HG02870 (cell line): ENCODE data around the gene HEATR5B.
"Not testable (repeated sequence)": the region's sequence is repeated elsewhere in the genome, so short reads cannot be mapped to it uniquely, and the experiment has no call there.

Experiments
- ATAC-seq: cut with Tn5 transposase; IDR thresholded peaks from one replicate; pipeline ENCODE4 v1.9.1; 2021; ENCODE audit warnings: mild to moderate bottlenecking, moderate library complexity; ENCODE audit not compliant: unreplicated experiment

The HEATR5B gene

DNA sequence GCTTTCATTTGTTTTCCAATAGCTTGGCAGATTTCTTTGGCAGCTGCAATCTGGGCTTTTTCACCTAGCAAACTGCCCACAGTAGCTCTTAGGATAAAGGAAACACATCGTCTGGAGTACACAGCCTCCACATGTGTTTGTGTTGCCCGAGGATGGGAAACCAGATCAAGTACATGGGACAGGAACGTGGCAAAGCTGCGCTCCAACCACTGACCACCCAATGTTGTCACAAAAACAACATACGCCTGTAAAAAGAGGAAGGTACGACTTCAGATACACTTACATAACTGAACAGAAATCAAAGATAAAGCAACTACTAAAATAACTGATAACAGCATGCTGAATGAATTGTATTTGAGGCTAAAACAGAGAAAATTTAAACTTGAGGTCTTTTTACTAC, 15.5 kb downstream of the HEATR5B start:
- ATAC-seq, result no peak

DNA sequence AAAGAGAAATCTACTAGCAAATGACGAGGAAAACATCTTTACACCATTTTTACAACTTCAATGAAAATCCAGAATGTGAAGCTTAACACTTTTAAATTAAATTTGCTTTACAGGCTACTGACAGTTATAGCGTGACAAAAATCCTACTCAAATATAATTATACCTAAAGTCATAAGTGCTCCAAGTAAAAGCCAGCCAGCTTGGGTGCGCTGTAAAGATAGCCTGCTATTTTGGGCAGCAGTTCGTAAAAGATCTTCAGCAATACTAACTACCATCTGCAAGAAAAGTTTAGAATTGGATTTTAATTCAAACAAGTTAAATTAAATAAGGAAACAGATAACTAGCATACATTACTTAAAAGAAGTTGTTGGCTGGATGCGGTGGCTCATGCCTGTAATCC, 22.4 kb downstream of the HEATR5B start:
- ATAC-seq, result no peak

DNA sequence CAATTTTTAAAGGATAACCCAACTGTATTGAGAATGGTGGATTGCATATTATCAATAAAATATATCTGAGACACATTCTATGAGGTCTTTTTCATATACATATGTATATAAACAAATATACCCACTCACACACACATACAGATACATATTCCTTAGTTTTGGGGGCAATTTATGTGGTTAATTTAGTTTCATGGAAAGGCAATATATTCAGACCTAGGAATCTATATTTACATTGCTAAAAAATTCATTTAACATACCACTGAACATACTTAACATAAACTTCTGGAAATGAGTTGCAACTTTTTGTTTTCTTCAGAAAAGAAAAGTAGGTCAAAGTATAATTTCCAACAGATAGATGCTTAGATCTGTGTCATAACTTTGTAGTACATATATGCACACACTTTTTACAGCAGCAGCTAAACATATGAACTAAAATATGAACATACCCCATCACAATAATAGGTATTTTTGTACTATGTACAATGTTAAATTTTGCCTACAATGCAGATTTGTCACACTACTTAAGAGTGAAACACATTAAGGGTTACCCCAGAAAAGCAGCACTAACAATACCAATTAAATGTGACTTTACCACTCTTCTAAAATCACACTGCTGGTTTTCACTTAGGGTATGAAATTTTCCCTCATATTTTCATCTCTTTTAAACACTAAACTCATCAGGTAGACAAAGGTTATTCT, 23.0 kb downstream of the HEATR5B start:
- ATAC-seq, result no peak

DNA sequence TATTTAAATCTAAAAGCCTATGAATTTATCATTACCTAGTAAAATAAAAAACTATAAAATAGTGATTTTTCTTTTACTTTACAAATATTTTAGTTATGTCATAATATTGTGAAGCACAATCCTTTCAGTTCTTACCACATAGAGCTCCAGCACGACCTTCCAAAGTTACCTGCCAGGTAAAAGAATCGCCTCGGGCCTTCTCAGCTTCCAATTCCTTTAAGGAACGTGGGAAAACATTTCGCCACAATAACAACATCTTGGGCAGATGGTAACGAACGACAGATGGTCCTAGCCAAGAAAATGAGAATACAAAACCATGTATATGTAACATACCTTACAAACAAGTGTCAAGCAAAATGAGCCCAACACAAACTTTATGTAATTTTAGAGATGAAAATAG, 23.7 kb downstream of the HEATR5B start:
- ATAC-seq, result no peak

DNA sequence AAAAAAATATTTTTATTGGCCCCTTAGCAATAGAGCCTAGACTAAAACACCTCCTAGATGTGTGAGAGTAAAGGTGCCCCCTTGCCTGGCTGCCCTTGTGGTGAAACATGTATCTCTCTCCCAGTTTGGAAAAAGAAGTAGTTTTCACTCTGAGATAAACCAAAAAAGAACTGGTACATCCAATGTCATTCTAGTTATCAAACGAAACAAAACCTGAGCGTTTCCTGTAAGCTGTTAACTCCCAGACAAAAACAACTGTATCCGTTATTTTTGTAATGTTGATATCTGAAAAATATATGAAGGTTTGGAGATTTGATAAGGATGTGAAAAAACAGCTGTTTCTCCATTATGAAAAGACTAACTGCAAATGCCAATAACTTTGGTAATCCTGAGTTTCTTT, 24.3 kb downstream of the HEATR5B start:
- ATAC-seq, result no peak

DNA sequence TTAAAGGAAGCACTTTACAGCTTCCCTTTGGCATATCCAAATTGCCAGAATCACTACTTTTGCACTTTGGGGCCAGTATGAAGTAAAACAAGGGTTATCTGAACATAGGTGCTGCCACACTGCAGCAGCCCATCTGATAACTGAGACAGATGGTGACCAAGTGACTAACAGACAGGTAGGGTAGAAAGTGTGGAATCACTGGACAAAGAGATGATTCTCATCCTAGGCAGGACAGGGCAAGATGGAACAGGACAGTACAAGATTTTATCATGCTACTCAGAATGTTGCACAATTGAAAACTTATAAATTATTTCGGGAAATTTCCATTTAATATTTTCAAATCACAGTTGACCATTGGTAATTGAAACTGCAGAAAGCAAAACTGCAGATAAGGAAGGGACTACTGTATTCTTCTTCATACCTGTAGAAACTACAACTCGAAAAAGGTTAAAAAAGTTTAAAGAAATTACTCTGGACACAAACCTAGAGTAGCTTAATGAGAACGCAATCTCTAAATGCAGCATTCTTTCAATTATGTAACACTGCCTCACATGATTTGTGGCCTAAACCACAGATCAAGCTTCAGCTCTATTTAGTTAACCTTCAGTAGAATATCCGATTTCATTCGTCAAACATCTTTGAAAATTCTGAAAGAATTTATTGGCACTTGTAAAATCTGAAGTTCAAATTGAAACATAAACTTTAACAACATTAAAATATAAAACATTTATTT, 31.4 kb downstream of the HEATR5B start:
- no peak for ATAC-seq

DNA sequence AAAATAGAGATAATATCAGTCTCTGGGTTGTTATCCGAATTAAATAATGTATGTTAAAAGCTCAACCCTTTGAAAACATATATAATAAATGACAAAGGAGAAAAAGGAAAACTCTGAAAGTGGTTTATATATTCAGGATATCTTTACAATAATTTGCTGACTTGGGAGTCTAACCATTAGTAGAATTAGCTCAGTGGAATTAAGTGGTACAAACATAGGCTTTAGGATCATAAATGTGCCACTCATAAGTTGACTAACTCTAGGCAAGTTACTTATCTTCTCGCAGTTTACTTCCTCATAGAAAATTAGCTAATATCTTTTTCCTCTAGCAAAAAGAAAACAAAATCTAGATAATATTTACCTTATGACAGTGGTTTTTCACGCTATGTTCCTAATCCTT, 44.6 kb downstream of the HEATR5B start:
- no peak for ATAC-seq

DNA sequence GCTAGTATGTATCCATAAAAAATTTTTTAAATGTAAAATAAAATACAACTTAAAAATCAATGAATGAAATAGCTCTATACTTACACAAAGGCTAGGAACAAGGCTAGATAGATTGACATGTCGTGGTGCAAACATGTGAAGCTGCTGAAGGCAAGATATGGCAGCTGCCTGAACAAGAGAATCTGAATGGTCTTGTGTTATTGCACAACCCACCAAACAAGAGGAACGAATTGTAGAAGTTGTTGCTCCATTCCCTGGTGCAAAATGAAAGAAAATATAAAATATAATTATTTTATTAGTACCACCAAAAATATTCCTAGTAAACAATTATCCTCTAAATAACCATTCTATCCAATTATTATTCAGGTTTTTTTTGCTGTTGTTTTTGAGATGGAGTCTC, 46.4 kb downstream of the HEATR5B start:
- ATAC-seq, result no peak

DNA sequence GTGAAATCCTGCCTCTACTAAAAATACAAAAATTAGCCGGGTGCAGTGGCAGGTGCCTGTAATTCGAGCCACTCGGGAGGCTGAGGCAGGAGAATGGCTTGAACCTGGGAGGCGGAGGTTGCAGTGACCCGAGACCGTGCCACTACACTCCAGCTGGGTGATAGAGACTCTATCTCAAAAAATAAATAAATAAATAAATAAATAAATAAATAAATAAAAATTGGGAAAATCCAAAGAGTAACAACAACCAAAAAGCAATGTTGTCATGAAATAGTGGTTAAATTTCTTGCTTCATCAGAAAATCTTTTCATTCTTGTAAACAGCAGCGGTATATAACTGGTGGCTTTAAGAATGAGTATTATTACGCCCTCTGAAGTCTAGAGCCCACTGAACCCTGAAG, 54.4 kb downstream of the HEATR5B start:
- no peak for ATAC-seq

DNA sequence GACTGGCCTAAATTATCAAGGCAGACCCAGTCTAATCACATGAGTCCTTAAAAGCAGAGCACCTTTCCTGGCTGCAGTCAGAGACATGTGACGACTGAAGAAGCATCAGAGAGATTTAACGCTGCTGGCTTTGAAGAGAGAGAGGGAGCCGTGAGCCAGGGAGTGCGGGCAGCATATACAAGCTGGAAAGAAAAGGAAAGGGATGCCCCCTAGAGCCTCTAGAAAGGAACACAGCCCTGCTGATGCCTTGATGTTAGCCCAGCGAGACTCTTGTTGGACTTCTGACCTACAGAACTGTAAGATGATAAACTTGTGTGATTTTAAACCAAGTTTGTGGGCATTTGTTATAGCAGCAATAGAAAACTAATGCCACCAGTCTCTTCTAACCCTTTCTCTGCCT, 58.1 kb downstream of the HEATR5B start:
- ATAC-seq, result no peak

DNA sequence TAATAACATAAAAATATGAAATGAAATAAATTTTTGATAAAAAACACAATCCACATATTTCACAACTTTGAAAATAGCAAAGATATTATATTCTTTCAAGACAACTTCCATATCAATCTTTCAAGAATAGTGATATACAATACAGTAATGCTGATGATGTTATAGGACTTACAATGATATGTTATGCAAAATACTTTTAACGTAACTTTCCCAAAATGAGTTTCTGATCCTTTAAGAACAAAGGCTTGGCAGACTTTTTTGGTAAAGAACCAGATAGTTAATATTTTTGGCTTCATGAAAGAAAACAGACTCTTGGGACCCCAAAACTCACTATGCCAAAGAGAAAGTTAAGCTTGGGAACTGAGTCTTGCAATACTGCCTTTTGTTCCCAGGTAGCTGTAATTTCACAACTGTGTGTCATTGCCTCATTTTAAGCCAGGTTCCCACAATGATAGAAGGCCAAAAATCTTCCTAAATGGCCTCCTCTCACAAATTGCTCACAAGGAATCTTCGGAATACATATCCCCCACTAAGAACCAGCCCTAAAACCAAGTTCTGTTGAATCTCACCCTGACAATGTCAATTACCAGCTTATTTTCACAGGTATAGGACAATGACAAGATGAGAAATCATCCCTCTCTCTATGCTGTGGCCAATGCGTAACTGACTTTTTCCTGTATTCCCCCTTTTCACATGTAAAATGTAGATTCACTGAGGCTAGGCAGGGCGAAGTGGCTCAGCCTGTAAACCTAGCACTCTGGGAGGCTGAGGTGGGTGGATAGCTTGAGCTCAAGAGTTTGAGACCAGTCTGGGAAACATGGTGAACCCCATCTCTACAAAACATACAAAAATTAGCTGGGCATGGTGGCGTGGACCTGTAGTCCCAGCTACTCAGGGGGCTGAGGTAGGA, 63.0 kb downstream of the HEATR5B start:
- no peak for ATAC-seq

DNA sequence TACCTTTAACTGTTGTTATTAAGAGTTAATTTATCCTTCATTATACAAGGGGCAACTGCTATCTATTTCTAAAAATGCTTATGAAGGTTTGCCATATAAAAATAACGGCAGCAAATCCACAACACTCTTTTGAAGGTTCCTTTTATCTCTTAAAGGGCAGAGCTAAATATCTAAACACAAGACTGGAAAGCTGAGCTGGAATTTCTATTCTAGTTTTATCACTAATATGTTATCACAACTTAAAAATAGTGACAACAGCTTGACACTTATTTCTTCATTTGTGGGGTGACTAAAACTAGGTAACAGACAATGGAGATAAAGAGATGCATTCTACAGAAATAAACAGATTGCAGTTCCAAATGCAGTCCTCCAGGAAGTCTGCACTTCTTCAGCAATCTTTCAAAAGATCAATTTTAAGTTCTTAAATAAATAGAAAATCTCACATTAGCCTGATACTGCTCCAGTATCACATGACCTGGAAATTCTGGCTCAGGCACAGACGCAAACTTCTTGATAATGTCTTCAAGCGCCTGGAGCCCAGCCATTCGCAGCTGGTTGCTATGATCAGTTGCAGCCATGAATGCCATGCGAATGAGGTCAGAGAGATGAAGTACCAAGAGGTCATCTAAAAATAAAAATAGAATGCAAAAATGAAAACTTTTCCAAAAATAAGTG, 63.8 kb downstream of the HEATR5B start:
- ATAC-seq, result no peak

DNA sequence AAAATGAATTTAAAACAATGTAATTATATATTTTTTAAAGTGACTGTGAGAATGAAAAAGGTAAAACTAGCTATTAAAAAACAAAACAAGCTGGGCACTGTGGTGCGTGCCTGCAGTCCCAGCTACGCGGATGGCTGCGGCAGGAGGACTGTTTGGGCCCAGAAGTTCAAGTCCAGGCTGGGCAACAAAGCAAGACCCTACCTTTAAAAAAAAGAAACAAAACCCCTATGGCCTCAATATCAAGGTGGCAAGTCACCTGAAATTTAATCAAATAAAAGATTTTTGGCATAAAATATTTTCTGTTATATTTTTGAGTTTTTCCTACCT, 70.9 kb downstream of the HEATR5B start:
- ATAC-seq, result peak; percentile 7

DNA sequence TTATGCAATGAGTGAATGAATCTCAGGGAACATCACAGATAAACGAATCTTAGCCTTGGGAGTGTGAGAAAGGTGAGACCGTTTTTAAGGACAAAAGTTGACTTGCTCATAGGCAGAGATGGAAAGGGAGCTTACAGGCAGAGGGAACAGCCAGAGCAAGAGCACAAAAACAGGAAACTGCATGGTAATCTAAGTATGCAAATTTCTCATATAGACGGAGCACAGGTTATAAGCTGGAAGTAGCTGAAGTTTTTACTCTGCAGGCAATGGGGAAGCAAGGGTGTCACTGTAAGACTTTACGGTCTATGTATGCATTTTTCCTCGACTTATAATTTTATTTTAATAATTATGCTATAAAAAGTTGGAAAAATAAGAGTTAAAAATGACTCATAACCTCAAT, 73.0 kb downstream of the HEATR5B start:
- ATAC-seq, result peak; percentile 49

DNA sequence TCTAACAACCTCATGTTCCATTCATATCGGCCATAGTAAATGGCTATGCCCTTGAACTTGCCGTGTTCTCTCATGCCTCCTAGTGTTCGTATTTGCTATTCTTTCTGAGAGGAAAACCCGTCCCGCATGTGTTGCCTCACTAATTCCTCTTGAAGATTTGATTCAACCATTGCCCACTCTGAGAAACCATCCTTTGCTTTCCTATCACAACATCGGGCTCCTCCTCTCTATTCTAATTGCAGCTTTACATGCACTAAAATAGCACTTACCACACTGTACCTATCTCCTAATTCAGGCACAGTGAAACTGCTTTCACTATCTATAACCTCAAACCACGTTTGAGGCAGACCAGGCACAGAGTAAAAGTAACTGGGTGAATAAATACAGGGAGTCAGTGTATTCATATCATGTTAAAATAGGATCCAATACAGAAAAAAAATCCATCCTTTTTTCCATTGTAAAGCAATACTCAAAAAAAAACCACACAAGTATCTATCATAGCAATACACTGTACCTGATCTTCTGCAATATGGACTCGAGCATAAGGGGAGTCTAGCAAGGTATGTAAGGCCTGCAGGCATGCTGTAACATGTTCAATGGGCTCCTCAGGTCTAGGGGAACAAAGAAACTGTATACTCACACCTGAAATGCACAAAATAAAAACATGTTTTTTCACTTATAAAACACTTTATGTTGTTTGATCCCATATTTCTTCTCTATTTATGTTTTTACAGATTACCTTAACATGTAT, 78.9 kb downstream of the HEATR5B start:
- peak; percentile 99 for ATAC-seq

DNA sequence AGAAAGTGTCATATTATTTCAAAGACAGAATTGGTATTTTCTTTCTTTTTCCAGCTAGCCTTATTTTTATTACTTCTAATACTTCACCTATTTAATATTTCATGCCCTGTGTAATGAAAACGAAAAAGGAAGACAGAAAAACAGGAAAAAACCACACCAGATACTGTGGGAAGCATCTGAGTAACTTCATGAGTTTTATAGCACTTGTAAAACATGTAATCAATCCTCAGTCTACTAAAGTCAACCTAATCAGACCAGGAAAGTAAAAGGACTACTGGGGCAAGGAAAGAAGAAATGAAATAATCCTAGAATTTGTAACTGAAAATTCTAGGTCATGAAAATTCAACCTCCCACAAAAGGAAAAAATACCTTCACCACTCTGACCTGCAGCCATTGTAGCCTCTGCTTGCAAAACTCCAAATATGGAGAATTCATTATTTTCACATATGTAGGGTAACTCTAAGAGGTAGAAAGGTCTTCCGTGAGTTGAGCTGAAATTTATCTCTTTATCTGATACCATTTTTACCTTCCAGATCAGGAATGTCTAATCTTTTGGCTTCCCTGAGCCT, 83.1 kb downstream of the HEATR5B start:
- ATAC-seq, result no peak

DNA sequence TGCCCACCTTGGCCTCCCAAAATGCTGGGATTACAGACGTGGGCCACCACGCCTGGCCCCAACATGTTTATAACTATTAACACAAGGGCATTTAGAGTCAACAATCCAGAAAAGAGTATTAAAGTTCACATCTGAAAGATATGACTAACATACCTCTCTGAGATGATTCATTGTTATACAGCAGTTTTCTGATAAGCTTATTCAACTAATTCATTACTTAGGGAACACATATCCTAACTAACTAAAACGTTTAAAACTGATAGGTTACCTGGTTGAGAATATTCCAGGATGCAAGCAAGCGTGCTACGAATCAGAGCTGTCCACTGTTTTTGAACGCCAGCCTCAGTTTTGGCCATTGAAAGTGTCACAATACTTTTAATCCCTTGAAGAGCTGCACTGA, 83.9 kb downstream of the HEATR5B start:
- ATAC-seq, result no peak

DNA sequence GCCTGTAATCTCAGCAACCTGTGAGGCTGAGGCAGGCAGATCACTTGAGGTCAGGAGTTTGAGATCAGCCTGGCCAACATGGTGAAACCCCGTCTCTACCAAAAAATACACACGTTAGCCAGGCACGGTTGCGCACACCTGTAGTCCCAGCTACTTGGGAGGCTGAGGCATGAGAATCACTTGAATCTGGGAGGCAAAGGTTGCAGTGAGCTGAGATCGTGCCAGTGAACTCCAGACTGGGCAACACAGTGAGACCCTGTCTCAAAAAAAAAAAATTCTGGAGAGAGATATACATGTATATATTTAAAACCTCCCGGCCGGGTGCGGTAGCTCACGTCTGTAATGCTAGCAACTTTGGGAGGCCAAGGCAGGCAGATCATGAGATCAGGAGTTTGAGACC, 84.8 kb downstream of the HEATR5B start:
- ATAC-seq, result not testable (repeated sequence)

DNA sequence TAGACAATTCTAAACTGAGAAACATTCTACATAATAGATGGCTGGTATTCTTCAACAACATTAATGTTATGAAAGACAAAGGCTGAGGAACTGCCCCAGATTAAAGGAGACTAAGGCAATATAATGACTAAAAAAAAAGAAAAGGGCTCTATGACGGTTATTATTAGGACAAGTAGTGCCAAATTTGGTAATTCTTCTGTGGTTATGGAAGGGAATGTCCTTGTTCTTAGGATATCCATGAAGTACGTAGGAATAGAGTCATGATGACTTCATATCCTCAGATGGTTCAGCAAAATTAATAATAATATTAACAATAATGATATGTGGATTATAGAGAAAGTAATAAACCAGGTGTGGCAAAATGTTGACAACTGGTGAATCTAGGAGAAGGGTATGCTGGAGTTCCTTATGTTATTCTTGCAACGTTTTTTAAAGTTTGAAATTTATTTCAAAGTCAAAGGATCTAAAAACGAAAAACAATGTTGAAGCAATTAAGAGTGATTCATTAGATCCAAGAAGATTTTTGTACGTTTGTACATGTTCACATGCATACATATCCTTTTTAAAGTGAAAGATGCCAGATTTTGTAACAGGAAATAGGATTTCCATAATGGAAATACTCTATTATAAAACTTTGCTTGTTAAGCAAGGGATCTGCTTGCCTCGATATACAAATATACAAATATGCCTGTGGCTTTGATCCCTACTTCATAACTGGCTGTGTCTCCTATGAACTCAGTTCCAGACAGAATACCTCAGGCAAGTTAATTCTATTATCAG, 90.1 kb downstream of the HEATR5B start:
- no peak for ATAC-seq
